ENCODE data around the gene CDC42BPA. TPM values are rescaled to one million over a fixed set of nuclear protein-coding genes. Genes with fewer than 3 reads are reported as not detected.

Gene CDC42BPA
- total and polyA plus RNA-seq, 2 of the 8 experiments (the other 6 are each of a cell fraction or from before 2014, with no cell fraction given) = 7.1 to 28.5 TPM

DNA sequence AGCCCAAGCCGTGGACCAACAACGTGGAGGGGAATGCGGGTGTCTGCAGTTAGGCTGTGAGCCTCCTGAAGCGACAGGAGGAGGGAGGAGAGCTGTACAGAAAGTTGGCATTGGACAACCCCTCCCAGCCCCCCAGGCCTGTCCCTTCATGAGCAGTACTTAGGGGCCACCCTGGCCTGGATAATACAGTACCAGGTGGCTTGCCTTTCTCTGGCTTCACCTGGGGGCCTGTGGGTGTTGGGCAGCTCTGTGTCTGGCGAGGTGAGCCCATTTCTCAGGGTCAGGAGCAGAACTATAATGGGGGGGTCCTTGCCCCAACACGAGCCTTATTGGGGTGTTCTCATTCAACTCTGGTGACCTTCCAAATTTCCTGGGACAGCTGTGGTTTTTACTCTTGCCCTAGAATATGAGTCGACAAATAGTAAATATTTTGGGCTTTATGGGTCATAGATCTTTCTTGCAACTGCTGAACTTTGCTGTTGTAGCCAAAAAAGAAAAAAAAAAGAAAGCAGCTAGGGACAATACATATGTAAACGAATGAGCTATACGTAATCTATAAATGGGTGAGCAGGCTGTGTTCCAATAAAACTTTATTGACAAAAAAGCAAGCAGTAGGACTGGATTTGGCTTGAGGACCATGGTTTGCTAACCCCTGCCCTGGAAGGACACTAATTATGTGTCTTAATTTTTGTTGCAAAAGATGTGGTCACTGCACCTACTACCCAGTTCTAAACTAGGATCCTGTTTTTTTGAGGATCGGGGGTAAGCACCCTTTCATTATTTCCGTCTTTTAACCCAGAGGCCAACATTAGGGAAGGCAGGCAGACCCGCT, 366.8 kb downstream of the CDC42BPA start:
- Histone ChIP-seq H2BK15ac (ENCODE audit: low read length) (no peak overlapping the region), H3K27me3 (replicated peaks in 1 of 4; ENCODE audit: control insufficient read depth in 3 of 4, extremely low read depth in 1 of 4, insufficient read depth in 3 of 4, low read length in 3 of 4) (no peaks in the 10 kb centered on the region), H3K4me2 (ENCODE audit: insufficient read depth in 1 of 2, low read depth in 2 of 2, low read length in 2 of 2) (no peak overlapping the region), H3K27ac (ENCODE audit: low read depth, low read length) (no peak overlapping the region), H3K79me1 (ENCODE audit: low read depth, low read length) (peaks cover 2% of the 10 kb centered on the region; the same call in 1 of the 2 replicates), H4K5ac (ENCODE audit: insufficient read length, low read depth, low read length) (no peak overlapping the region), H2BK5ac (ENCODE audit: low read depth, low read length) (no peak overlapping the region), H3K79me2 (ENCODE audit: control insufficient read depth in 1 of 2, insufficient read depth in 2 of 2, low read length in 2 of 2) (peaks cover 3 to 46% of the 10 kb centered on the region in 2 experiments; a peak in 3 of 4 replicates), H3K9ac (replicated peaks in 1 of 4; ENCODE audit: extremely low read depth in 1 of 4, low read depth in 3 of 4, low read length in 3 of 4) (no peak overlapping the region), H3K4me3 (ENCODE audit: extremely low read depth in 1 of 4, insufficient read depth in 2 of 4, low read depth in 3 of 4, low read length in 4 of 4) (no peak overlapping the region), H3K4me1 (replicated peaks in 1 of 4; ENCODE audit: control insufficient read depth in 3 of 4, insufficient read depth in 4 of 4, low read length in 3 of 4) (peaks cover 0 to 4% (median 0%) of the 10 kb centered on the region in 4 experiments; a peak in 3 of 7 replicates), H3K56ac (replicated peaks; ENCODE audit: insufficient read length, low read depth, low read length) (no peak overlapping the region), H2BK12ac (ENCODE audit: low read depth, low read length) (no peak overlapping the region), H3K9me3 (ENCODE audit: insufficient read depth in 2 of 2, low read depth in 1 of 2, low read length in 1 of 2) (no peaks in the 10 kb centered on the region; a peak in 2 of 4 replicates), H3K4ac (replicated peaks; ENCODE audit: insufficient read length, low read depth, low read length) (no peak overlapping the region), H2AFZ (ENCODE audit: low read length) (no peak overlapping the region), H3K23me2 (ENCODE audit: low read depth, low read length) (no peaks in the 10 kb centered on the region), H4K20me1 (replicated peaks in 1 of 2; ENCODE audit: control insufficient read depth in 1 of 2, insufficient read depth in 2 of 2, low read length in 2 of 2) (peaks cover 2 to 3% of the 10 kb centered on the region in 2 experiments), H2AK5ac (ENCODE audit: low read depth, low read length) (no peak overlapping the region), H3K36me3 (ENCODE audit: control insufficient read depth in 2 of 4, insufficient read depth in 4 of 4, low read length in 3 of 4) (no peaks in the 10 kb centered on the region), H3K18ac (ENCODE audit: extremely low read depth, low read length) (no peak overlapping the region), H2BK120ac (replicated peaks; ENCODE audit: low read depth, low read length) (no peak overlapping the region), H4K8ac (ENCODE audit: extremely low read depth, insufficient read depth, low read length) (no peak overlapping the region), H4K91ac (replicated peaks; ENCODE audit: insufficient read length, low read length) (no peak overlapping the region), H2BK20ac (ENCODE audit: low read length) (no peak overlapping the region), H3K23ac (ENCODE audit: insufficient read length) (no peak overlapping the region), H3K14ac (ENCODE audit: insufficient read length) (no peak overlapping the region)
- ChIA-PET CTCF (ENCODE audit: partially characterized antibody) (interaction anchor here (0.6 to 2.6 kb wide), 4 partner anchors 11 to 327 kb away, joined by 3 to 10 read pairs (median 5); no protein-coding TSS in a partner anchor), POLR2A (ENCODE audit: partially characterized antibody) (interaction anchor here (3.6 kb wide), 1 partner anchor 12 kb away, joined by 18 read pairs; the partner anchor contains the start of gene COQ8A)
- FAIRE-seq (no peak), DNase-seq (ENCODE audit: low read depth in 1 of 2, low spot score in 2 of 2) (no peak)
- 87% methylated on average over 12 of the region's 12 CpGs; no CpG with 5 or more reads in 1 of the 2 experiments for WGBS, 2 experiments (ENCODE audit: extremely low coverage in 1 of 2, insufficient coverage in 1 of 2, insufficient read length in 1 of 2, insufficient replicate concordance in 2 of 2, low coverage in 1 of 2, low lambda C conversion rate in 2 of 2, missing lambda C conversion rate in 1 of 2)
- TF ChIP-seq POU5F1 (IDR thresholded peaks at IDR 0.05; ENCODE audit: low read depth, low read length) (no peak), CHD2 (IDR thresholded peaks at IDR 0.05; ENCODE audit: low read length) (no peak), SP2 (IDR thresholded peaks at IDR 0.05; ENCODE audit: low read length) (no peak), SIN3A (conservative IDR thresholded peaks at IDR 0.05 in 1 of 2, IDR thresholded peaks at IDR 0.05 in 1 of 2; ENCODE audit: low read depth in 1 of 2, low read length in 2 of 2) (no peak), RNF2 (IDR thresholded peaks at IDR 0.05; ENCODE audit: borderline replicate concordance, low read depth, low read length, missing control alignments, poor library complexity, severe bottlenecking) (no peak), SIRT6 (IDR thresholded peaks at IDR 0.05; ENCODE audit: low read length) (no peak), CHD1 (IDR thresholded peaks at IDR 0.05; ENCODE audit: low read depth, low read length) (no peak)

All from H1 (cell line).